Tibial artery (tissue), 4 donors: Measurements from ENCODE around the gene APPBP2.
"Not testable (repeated sequence)": the region's sequence is repeated elsewhere in the genome, so short reads cannot be mapped to it uniquely, and the experiment has no call there.

ENCODE experiments used
- DNase-seq, 2 donors: peaks; one replicate each; pipeline ENCODE4 v3.0.0-alpha.2; 2019
- H3K27ac ChIP-seq, 2 donors: fragments of 200-600 bp; sonication (generic) in 1 of 2; 1 replicate in 1 of 2; 2 replicates in 1 of 2; pipeline ENCODE4 v1.5.1; 2018 to 2019; ENCODE audit warnings: mild to moderate bottlenecking in 1 of 2
- H3K27me3 ChIP-seq, 2 donors: fragments of 200-600 bp; sonication (generic) in 1 of 2; one replicate each; pipeline versions ENCODE4 v1.5.1 to v1.6.0; 2016 to 2019
- H3K36me3 ChIP-seq, 3 donors: fragments of 200-600 bp; sonication (generic) in 2 of 3; one replicate each; pipeline ENCODE4 v1.5.1; 2016 to 2019; ENCODE audit warnings: mild to moderate bottlenecking in 2 of 3
- H3K4me1 ChIP-seq, 4 donors: fragments of 200-600 bp; sonication (generic) in 2 of 4; 1 replicate in 3 of 4; 2 replicates in 1 of 4; pipeline ENCODE4 v1.5.1; 2016 to 2019
- H3K4me3 ChIP-seq, 2 donors: fragments of 200-600 bp; sonication (generic) in 1 of 2; 1 replicate in 1 of 2; 2 replicates in 1 of 2; pipeline ENCODE4 v1.5.1; 2018 to 2019; ENCODE audit warnings: mild to moderate bottlenecking in 2 of 2
- H3K9me3 ChIP-seq, 3 donors: fragments of 200-600 bp; sonication (generic) in 1 of 3; one replicate each; pipeline ENCODE4 v1.5.1; 2016 to 2019
- CTCF ChIP-seq, 2 experiments: fragments of 200-600 bp in 1 of 2; fragments of 450-650 bp in 1 of 2; IDR thresholded peaks; one replicate each; pipeline ENCODE4 v1.5.1; 2017 to 2019; ENCODE audit warnings: antibody characterized with exemption in 2 of 2, mild to moderate bottlenecking in 1 of 2, moderate library complexity in 1 of 2
- intact Hi-C: fragments of 100-400 bp; cut with DNase I; formaldehyde crosslinking; loops from one replicate; pipeline ENCODE4 v1.15.0; 2023; ENCODE audit warnings: low total_unique reads

Gene APPBP2

GRCh38 chr17:60554377-60554788 lies 28.3 kb upstream of the APPBP2 start:
- no peak overlapping the region for H3K4me3 ChIP-seq
- H3K27me3 ChIP-seq: no peaks in the 10 kb centered on the region
- peaks cover 0 to 4% (median 0%) of the 10 kb centered on the region in 3 donors for H3K9me3 ChIP-seq
- intact Hi-C loops: no loop called here
- DNase-seq: no peak
- no peaks in the 10 kb centered on the region for H3K4me1 ChIP-seq
- no peaks in the 10 kb centered on the region for H3K36me3 ChIP-seq
- no peak overlapping the region for H3K27ac ChIP-seq
- TF ChIP-seq CTCF (IDR thresholded peaks at IDR 0.05): no peak

GRCh38 chr17:60552255-60552654 lies 26.2 kb upstream of the APPBP2 start:
- intact Hi-C loops, H3K4me1 ChIP-seq, DNase-seq, H3K27ac ChIP-seq, H3K9me3 ChIP-seq, H3K27me3 ChIP-seq, H3K4me3 ChIP-seq, H3K36me3 ChIP-seq: not testable (repeated sequence)

GRCh38 chr17:60548990-60549389 lies 22.9 kb upstream of the APPBP2 start:
- Histone ChIP-seq H3K36me3 (no peaks in the 10 kb centered on the region), H3K4me1 (no peaks in the 10 kb centered on the region), H3K27me3 (no peaks in the 10 kb centered on the region), H3K4me3 (no peak overlapping the region), H3K27ac (no peak overlapping the region), H3K9me3 (peaks cover 0 to 4% (median 0%) of the 10 kb centered on the region in 3 donors)
- DNase-seq: no peak
- intact Hi-C loops: no loop called here
- no peak for TF ChIP-seq CTCF (IDR thresholded peaks at IDR 0.05)

GRCh38 chr17:60545465-60546191 lies 19.6 kb upstream of the APPBP2 start:
- no peak overlapping the region for H3K27ac ChIP-seq
- intact Hi-C loops: no loop called here

GRCh38 chr17:60542071-60542470 lies 16.0 kb upstream of the APPBP2 start:
- intact Hi-C loops: no loop called here
- no peak for DNase-seq
- no peaks in the 10 kb centered on the region for H3K4me1 ChIP-seq
- no peaks in the 10 kb centered on the region for H3K9me3 ChIP-seq
- TF ChIP-seq CTCF (IDR thresholded peaks at IDR 0.05): no peak
- H3K27ac ChIP-seq: no peak overlapping the region
- H3K36me3 ChIP-seq: no peaks in the 10 kb centered on the region
- no peak overlapping the region for H3K4me3 ChIP-seq
- H3K27me3 ChIP-seq: no peaks in the 10 kb centered on the region

More at GRCh38 chr17:60545465-60546191, 19.6 kb upstream of the APPBP2 start:
- Histone ChIP-seq H3K9me3 (no peaks in the 10 kb centered on the region), H3K27me3 (no peaks in the 10 kb centered on the region), H3K4me1 (no peaks in the 10 kb centered on the region), H3K4me3 (no peak overlapping the region), H3K36me3 (no peaks in the 10 kb centered on the region)
- no peak for TF ChIP-seq CTCF (IDR thresholded peaks at IDR 0.05)
- no peak for DNase-seq

GRCh38 chr17:60540460-60540859 lies 14.4 kb upstream of the APPBP2 start:
- H3K4me1 ChIP-seq: no peaks in the 10 kb centered on the region
- no peaks in the 10 kb centered on the region for H3K9me3 ChIP-seq
- intact Hi-C loops: no loop called here
- no peak overlapping the region for H3K27ac ChIP-seq
- no peaks in the 10 kb centered on the region for H3K36me3 ChIP-seq
- no peak for DNase-seq
- H3K4me3 ChIP-seq: no peak overlapping the region
- H3K27me3 ChIP-seq: no peaks in the 10 kb centered on the region
- TF ChIP-seq CTCF (IDR thresholded peaks at IDR 0.05): no peak
